Measurements from ENCODE around the gene PRDM16.

- TF ChIP-seq CTCF (IDR thresholded peaks at IDR 0.05) (no peak), POLR2A (IDR thresholded peaks at IDR 0.05) (no peak)
Observed at GRCh38 chr1:3312310-3312897, 243.4 kb downstream of the PRDM16 start.

Measured in testis (tissue), 2 donors.